ENCODE data around the gene SAMD4A.

Gene SAMD4A

DNA sequence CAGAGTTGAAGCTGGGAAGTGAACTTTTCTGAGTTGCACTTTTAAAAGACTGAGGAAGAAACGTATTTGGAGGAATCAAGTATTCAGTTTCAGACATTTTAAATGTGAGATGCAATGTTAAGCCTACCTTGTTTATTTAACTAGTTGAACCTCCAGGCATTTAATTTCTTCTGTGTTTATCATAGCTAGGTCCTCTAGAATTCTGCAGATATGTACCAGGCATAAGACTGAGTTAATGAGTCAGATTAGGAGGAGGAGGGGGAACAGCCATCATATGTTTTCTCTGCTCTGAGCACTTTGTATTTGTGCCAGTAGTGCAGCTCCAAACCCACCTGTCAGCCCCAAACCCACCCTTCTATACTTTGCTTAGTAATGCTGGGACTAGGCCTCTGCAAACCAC, 16.4 kb upstream of the SAMD4A start:
- DNase-seq (ENCODE audit: low read depth in 1 of 2, low spot score in 1 of 2): no peak

DNA sequence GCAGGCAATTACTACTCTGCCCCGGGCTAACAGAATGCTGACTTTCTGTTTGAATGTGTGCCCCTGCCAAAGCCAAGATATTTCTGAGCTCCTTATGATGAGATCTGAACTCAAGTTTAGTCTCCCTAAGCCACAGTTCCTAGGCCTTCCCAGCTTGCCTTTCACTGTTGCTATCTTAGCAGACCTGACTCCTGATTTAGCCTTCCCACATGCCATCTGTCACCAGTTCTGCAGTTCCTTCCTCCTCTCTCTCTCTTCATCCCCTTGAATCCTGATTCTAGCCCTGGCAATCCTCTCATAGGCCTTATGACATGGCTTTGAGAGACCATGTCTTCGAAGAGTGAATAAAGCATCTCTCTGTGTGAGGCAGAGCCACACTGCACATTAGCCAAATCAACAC, 12.5 kb upstream of the SAMD4A start:
- in situ Hi-C loops (cut with HindIII; ENCODE audit: low pct_unique_long_range_greater_than_20kb, low sequenced_read_pairs): no loop called here
- TF ChIP-seq JUND (IDR thresholded peaks at IDR 0.05; ENCODE audit: low read depth): no peak
- DNase-seq (ENCODE audit: low read depth in 1 of 2, low spot score in 1 of 2): no peak

More for the DNA sequence above, 16.4 kb upstream of the SAMD4A start:
- in situ Hi-C loops (cut with HindIII; ENCODE audit: low pct_unique_long_range_greater_than_20kb, low sequenced_read_pairs): no loop called here
- no peak for TF ChIP-seq JUND (IDR thresholded peaks at IDR 0.05; ENCODE audit: low read depth)

DNA sequence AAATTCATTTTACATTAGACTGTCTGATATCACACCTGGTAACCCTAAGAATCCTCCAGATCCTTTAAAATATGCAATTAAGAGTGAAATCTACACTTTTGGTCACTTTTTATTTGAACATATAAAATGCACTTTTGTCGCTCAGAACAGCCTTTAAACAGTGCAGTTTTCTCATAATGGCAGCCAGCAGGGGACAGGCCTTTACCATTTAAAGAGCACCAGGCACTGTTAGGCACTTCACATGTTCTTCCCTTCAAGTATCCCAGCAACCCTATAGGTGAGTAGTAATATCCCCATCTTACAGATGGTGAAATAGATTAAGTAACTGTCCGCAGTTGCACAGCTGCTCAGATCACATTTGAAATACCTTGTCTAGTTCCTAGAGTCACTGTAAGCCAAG, 11.3 kb upstream of the SAMD4A start:
- DNase-seq (ENCODE audit: low read depth in 1 of 2, low spot score in 1 of 2): no peak
- no peak for TF ChIP-seq JUND (IDR thresholded peaks at IDR 0.05; ENCODE audit: low read depth)
- in situ Hi-C loops (cut with HindIII; ENCODE audit: low pct_unique_long_range_greater_than_20kb, low sequenced_read_pairs): no loop called here

DNA sequence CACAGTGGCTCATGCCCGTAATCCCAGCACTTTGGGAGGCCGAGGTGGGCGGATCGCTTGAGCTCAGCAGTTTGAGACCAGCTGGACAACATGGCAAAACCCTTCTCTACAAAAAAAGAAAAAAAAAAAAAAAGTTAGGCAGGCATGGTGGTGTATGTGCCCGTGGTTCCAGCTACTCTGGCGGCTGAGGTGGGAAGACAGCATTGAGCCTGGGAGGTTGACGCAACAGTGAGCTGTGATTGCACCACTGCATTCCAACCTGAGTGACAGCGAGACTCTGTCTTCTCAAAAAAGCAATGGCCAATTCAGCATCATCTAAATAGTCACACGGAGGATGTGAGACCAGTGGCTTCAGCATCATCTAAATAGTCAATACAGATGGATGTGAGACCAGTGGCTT, 10.4 kb upstream of the SAMD4A start:
- no peak for DNase-seq (ENCODE audit: low read depth in 1 of 2, low spot score in 1 of 2)
- in situ Hi-C loops (cut with HindIII; ENCODE audit: low pct_unique_long_range_greater_than_20kb, low sequenced_read_pairs): no loop called here
- TF ChIP-seq JUND (IDR thresholded peaks at IDR 0.05; ENCODE audit: low read depth): no peak

DNA sequence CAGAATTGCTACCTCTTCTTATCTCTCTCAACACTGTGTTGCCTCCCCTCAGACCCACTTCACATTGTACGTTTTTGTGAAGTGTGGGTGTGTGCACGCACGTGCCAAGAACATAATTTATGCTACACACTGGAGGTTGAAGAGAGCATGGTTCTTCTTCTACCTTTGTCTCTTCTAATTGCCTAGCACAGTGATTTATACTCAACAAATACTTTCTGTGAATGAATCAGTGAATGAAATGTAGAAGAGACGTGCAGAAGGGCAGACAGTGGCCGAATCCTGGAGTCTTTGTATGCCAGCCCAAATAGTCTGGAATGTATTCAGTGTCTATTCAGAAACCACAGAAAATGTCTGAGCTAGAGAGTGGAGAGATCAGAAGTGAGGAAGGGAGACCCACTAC, 4.6 kb upstream of the SAMD4A start:
- no peak for DNase-seq (ENCODE audit: low read depth in 1 of 2, low spot score in 1 of 2)
- TF ChIP-seq JUND (IDR thresholded peaks at IDR 0.05; ENCODE audit: low read depth): no peak
- in situ Hi-C loops (cut with HindIII; ENCODE audit: low pct_unique_long_range_greater_than_20kb, low sequenced_read_pairs): no loop called here

DNA sequence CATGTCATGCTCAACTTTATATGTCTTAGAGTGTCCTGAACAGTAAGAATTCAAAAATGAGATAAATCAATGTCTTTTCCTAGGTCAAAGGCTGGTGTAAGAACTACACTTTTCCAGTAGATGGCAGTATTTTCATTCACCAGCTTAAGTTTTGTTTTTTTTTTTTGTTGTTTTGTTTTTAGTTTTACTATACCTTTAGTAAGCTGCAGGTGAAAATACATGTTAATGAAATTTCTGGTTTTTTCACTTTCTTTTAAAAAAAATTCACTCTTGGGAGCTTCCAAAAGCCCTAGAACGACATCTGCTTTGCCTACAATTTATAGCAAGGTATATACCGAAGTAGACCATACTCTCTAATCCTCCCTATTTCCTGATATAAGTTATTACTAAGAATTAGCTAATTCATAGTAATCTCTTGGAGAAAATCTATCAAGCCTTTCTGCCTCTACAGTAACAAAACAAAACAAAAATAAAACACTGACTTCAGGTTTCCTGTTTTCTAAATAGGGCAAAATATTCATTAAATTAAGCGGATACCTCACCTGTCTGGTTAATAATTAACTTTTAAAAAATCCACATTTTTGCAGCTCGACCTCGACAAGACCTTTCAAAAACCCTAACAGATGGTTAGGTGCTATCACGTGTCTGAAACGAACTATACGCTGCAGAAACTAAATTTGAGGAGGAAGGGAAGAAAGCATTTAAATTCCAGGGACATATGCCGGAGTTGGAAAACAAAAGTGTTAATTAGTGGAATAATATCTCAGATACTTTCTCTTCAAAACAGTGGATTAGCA, 2.7 kb upstream of the SAMD4A start:
- no peak for TF ChIP-seq JUND (IDR thresholded peaks at IDR 0.05; ENCODE audit: low read depth)
- in situ Hi-C loops (cut with HindIII; ENCODE audit: low pct_unique_long_range_greater_than_20kb, low sequenced_read_pairs): no loop called here

DNA sequence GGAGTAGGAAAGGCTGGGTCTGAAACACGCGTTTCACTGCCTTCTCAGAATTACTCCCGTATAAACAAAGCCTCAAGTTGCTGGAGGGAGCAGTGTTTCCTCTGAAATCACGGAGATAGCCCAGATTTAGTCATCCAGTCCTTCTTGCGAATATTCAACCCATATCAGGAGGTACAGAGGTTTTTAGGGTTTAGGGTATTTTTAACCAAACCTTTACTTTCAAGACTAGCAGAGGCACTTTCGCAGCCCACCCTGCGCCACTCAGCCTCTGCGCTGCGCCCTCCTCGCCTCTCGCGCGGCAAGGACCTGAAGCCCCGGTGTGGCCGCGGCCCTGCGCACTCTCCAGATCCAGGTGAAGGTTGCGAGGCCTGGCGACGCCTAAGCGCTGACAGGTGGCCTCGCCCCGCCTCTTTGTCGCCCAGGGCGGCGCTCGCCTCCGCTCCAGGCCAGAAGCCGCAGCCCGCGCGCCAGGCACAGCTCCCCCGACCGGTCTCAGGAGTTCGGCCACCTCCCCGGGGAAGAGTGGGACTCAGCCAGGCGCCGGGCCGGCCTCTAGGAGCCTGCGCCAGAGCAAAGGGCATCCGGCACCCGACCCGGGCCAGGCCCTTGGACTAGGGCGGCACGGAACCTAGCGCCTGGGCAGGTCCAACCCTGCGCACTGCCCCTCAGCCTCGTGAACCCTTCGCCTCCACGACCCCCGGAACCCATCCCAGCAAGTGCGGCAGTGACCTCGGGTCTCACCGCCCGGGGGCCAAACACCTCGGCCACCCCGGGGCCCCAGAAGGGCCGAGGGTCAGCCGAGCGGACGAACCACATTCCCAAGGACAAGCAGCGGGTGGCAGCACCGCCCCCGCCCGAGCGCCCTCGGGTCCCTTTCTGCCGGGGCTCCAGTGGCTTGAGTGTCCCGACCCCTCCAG, 1.8 kb upstream of the SAMD4A start:
- DNase-seq (ENCODE audit: low read depth in 1 of 2, low spot score in 1 of 2): peak; percentile 88 to 92
- no peak for TF ChIP-seq JUND (IDR thresholded peaks at IDR 0.05; ENCODE audit: low read depth)
- in situ Hi-C loops (cut with HindIII; ENCODE audit: low pct_unique_long_range_greater_than_20kb, low sequenced_read_pairs): no loop called here

More for the DNA sequence above, 2.7 kb upstream of the SAMD4A start:
- peak; percentile 24 to 58 for DNase-seq (ENCODE audit: low read depth in 1 of 2, low spot score in 1 of 2)

DNA sequence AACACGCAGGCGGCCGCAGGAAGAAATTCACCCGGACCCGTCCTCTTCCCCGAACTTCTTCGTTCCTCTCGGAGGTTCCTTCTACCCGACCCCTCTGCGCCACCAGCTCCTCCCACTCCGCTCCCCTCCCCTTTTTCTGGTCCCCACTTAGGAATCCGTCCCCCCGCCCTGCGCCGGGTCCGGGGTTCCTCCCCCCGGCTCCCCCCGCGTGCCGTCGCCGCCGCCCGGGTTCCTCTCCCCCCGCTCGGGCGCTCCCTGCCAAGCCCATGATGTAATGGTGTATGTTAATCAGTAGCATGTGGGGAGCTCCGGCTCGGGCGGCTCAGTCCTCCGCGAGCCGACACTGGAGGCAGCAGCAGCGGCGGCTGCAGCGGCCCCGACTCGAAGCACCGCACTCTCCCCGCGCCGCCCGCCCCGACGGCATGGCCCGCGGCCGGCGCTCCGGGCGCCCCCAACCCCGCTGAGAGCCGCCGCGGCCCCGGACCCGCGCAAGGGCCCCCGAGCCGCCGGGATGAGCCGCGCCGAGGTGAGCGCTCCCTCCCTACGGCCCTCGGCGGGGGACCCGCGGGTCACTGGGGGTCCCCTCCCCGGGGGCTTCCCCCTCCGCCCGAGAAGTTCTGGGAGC, 1.0 kb upstream of the SAMD4A start:
- peak; percentile 95 to 97 for DNase-seq (ENCODE audit: low read depth in 1 of 2, low spot score in 1 of 2)
- no peak for TF ChIP-seq JUND (IDR thresholded peaks at IDR 0.05; ENCODE audit: low read depth)
- in situ Hi-C loops (cut with HindIII; ENCODE audit: low pct_unique_long_range_greater_than_20kb, low sequenced_read_pairs): no loop called here

DNA sequence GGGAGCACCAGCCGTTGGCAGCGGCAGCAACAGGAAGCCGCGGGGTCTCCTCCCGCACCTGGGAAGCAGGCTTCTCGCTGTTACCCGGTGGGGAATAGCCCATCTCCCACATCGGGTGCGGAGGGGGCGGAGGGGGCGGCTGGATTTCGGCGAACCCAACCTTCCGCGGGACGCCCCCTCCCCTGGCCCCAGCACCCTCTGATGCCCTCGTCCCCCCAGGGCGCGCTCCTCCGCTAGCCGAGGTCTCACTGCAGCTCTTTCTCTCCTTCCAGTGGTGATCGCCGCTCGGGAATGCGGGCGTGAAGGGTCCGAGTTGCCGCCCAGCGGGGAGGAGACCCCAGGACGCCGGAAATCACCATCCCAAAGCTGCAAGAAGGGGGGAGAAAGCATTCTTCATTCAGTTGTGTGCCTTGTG, 303 bp downstream of the SAMD4A start:
- in situ Hi-C loops (cut with HindIII; ENCODE audit: low pct_unique_long_range_greater_than_20kb, low sequenced_read_pairs): no loop called here
- TF ChIP-seq JUND (IDR thresholded peaks at IDR 0.05; ENCODE audit: low read depth): no peak
- DNase-seq (ENCODE audit: low read depth in 1 of 2, low spot score in 1 of 2): peak in 1 of 2 experiments; percentile 36

DNA sequence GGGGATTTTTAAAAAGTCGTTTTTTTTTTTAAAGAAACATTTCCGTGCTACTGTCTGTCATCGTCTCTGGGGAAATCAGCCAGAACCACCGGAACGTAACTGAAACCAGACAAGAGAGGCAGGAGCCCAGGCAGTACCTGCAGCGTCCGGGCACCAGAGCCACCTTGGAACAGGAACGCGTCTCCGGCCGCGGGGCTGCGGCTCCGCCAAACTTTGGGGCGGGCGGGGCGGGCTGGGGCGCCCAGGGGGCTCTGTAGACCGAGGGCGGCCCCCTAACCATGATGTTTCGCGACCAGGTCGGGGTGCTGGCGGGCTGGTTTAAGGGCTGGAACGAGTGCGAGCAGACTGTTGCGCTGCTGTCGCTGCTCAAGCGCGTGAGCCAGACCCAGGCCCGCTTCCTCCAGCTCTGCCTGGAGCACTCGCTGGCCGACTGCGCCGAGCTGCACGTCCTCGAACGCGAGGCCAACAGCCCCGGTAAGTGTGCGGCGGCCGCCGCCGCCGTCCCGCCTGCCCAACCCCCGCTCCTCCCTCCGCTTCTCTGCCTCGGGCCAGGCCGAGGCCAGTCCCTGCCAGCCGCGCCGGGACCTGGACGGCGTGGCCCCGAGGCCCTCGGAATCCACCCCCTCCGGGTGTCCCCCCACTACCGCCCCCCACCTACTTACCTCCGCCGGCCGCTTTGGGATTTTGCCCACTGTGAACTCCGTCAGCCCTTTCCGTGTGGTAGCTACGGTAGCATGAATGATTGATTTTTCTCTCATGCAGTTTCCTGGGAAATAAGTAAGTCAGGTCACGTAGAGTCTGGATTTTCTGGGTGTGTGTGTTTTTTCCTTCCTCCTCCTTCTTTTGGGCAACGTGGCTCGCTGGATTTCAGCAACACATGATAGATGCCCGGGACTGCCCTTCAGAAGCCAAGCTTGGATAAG, 972 bp downstream of the SAMD4A start:
- DNase-seq (ENCODE audit: low read depth in 1 of 2, low spot score in 1 of 2): peak; percentile 28 to 54
- in situ Hi-C loops (cut with HindIII; ENCODE audit: low pct_unique_long_range_greater_than_20kb, low sequenced_read_pairs): no loop called here
- no peak for TF ChIP-seq JUND (IDR thresholded peaks at IDR 0.05; ENCODE audit: low read depth)

DNA sequence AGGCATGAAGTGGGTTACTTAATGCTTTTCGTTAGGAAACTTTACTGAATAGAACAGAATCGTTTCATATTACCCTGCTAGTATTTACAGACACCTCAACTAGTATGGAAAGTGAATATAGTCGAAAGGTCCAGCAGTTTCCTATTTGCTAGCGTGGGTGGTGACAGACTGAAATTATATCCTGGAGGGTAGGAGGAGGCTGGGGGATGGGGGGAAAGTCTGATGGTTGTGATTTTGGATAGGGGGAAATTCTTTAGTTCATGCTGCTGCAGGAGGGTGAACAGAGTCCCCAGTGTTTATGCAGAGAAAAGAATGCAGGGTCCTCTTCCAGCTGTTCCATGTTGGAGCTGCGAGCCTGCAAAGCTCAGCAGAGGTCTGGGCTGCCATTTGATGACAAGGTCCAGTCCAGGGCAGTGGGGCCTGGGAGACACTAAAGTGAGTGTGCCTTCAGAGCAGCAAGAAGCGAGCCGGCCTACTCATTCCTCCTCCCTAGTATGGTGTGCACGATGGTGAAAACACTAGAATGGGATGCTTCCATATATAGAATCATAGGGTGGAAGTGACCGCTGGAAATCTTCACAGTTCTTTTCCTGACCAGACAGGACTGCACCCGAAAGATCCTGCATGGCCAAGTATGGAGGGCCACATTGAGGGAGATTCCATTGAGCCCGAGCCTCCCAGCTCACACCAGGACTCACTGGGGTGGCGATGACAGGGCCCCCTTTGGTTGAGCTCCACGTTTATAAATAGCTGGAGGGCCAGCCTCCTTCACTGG, 2.1 kb downstream of the SAMD4A start:
- TF ChIP-seq JUND (IDR thresholded peaks at IDR 0.05; ENCODE audit: low read depth): no peak
- in situ Hi-C loops (cut with HindIII; ENCODE audit: low pct_unique_long_range_greater_than_20kb, low sequenced_read_pairs): no loop called here
- DNase-seq (ENCODE audit: low read depth in 1 of 2, low spot score in 1 of 2): no peak

All from T47D (cell line).